HG03571 (cell line): Measurements from ENCODE around the gene LSM3.

ENCODE experiments used
- ATAC-seq: cut with Tn5 transposase; IDR thresholded peaks from one replicate; pipeline ENCODE4 v1.9.1; 2021; ENCODE audit not compliant: unreplicated experiment

The LSM3 gene

GRCh38 chr3:14188041-14188754, 9.6 kb downstream of the LSM3 start:
- ATAC-seq = no peak

GRCh38 chr3:14194865-14195264, 16.2 kb downstream of the LSM3 start:
- ATAC-seq = no peak

GRCh38 chr3:14199641-14200040, 21.0 kb downstream of the LSM3 start:
- no peak for ATAC-seq

- ATAC-seq = no peak
Measured at GRCh38 chr3:14200276-14200675, 21.7 kb downstream of the LSM3 start.

- ATAC-seq = no peak
Measured at GRCh38 chr3:14200841-14201240, 22.2 kb downstream of the LSM3 start.

- ATAC-seq = no peak
Measured at GRCh38 chr3:14201940-14202684, 23.5 kb downstream of the LSM3 start.

- no peak for ATAC-seq
Measured at GRCh38 chr3:14202874-14203520, 24.4 kb downstream of the LSM3 start.

- no peak for ATAC-seq
Measured at GRCh38 chr3:14203521-14204079, 25.0 kb downstream of the LSM3 start.

- no peak for ATAC-seq
Measured at GRCh38 chr3:14204515-14205284, 26.1 kb downstream of the LSM3 start.

GRCh38 chr3:14206548-14207177, 28.0 kb downstream of the LSM3 start:
- ATAC-seq = no peak

GRCh38 chr3:14208168-14208567, 29.6 kb downstream of the LSM3 start:
- no peak for ATAC-seq

GRCh38 chr3:14208977-14209394, 30.4 kb downstream of the LSM3 start:
- ATAC-seq = no peak

GRCh38 chr3:14209581-14210289, 31.1 kb downstream of the LSM3 start:
- no peak for ATAC-seq

- ATAC-seq = no peak
Measured at GRCh38 chr3:14210290-14210688, 31.7 kb downstream of the LSM3 start.

GRCh38 chr3:14210843-14211594, 32.4 kb downstream of the LSM3 start:
- ATAC-seq = no peak

- no peak for ATAC-seq
Measured at GRCh38 chr3:14211621-14212020, 33.0 kb downstream of the LSM3 start.

- no peak for ATAC-seq
Measured at GRCh38 chr3:14212032-14212431, 33.4 kb downstream of the LSM3 start.

- ATAC-seq = no peak
Measured at GRCh38 chr3:14213066-14213774, 34.6 kb downstream of the LSM3 start.

GRCh38 chr3:14214764-14215163, 36.1 kb downstream of the LSM3 start:
- no peak for ATAC-seq
